NCI-H1694 treated with DMSO at 0.1 percent for 48 hours (cell line): Measurements from ENCODE around the gene CSMD2.

ENCODE experiments used
- DNase-seq: peaks from one replicate; lab custom pipeline; 2025; lab: John Stamatoyannopoulos, UW

CSMD2 gene

GRCh38 chr1:33713058-33713877, 451.8 kb downstream of the CSMD2 start:
- DNase-seq: no peak

- DNase-seq: no peak
Measured at GRCh38 chr1:33712186-33712585, 452.8 kb downstream of the CSMD2 start.

GRCh38 chr1:33711511-33711910, 453.5 kb downstream of the CSMD2 start:
- peak; percentile 80 for DNase-seq

GRCh38 chr1:33710967-33711366, 454.1 kb downstream of the CSMD2 start:
- DNase-seq: no peak

GRCh38 chr1:33709783-33710718, 455.0 kb downstream of the CSMD2 start:
- DNase-seq: peak; percentile 41

GRCh38 chr1:33709174-33709782, 455.8 kb downstream of the CSMD2 start:
- DNase-seq: no peak

GRCh38 chr1:33706634-33707255, 458.3 kb downstream of the CSMD2 start:
- DNase-seq: no peak

GRCh38 chr1:33703464-33703863, 461.6 kb downstream of the CSMD2 start:
- no peak for DNase-seq

- DNase-seq: no peak
Measured at GRCh38 chr1:33698361-33699035, 466.5 kb downstream of the CSMD2 start.

GRCh38 chr1:33697816-33698215, 467.2 kb downstream of the CSMD2 start:
- DNase-seq: no peak

GRCh38 chr1:33696962-33697361, 468.1 kb downstream of the CSMD2 start:
- no peak for DNase-seq

GRCh38 chr1:33696311-33696710, 468.7 kb downstream of the CSMD2 start:
- DNase-seq: no peak

GRCh38 chr1:33692206-33693188, 472.5 kb downstream of the CSMD2 start:
- no peak for DNase-seq

GRCh38 chr1:33687000-33687399, 478.0 kb downstream of the CSMD2 start:
- no peak for DNase-seq

GRCh38 chr1:33686551-33686950, 478.5 kb downstream of the CSMD2 start:
- no peak for DNase-seq

GRCh38 chr1:33685256-33685655, 479.8 kb downstream of the CSMD2 start:
- DNase-seq: no peak

GRCh38 chr1:33684396-33685179, 480.4 kb downstream of the CSMD2 start:
- no peak for DNase-seq

GRCh38 chr1:33683913-33684312, 481.1 kb downstream of the CSMD2 start:
- DNase-seq: no peak

GRCh38 chr1:33682371-33682770, 482.7 kb downstream of the CSMD2 start:
- DNase-seq: no peak
